ENCODE data around the gene MAGI1.

Gene MAGI1

GRCh38 chr3:65483011-65483410, 555.7 kb downstream of the MAGI1 start:
- no peak for DNase-seq (ENCODE audit: low read depth, low spot score)

GRCh38 chr3:65481085-65481484, 557.6 kb downstream of the MAGI1 start:
- DNase-seq (ENCODE audit: low read depth, low spot score): no peak
- no peak overlapping the region for H3K4me3 ChIP-seq (ENCODE audit: low read length)

More at GRCh38 chr3:65483011-65483410, 555.7 kb downstream of the MAGI1 start:
- H3K4me3 ChIP-seq (ENCODE audit: low read length): no peak overlapping the region

- DNase-seq (ENCODE audit: low read depth, low spot score): no peak
- H3K4me3 ChIP-seq (ENCODE audit: low read length): no peak overlapping the region
Measured at GRCh38 chr3:65479990-65480389, 558.7 kb downstream of the MAGI1 start.

- DNase-seq (ENCODE audit: low read depth, low spot score): no peak
- no peak overlapping the region for H3K4me3 ChIP-seq (ENCODE audit: low read length)
Measured at GRCh38 chr3:65478551-65479500, 559.9 kb downstream of the MAGI1 start.

- no peak for DNase-seq (ENCODE audit: low read depth, low spot score)
- no peak overlapping the region for H3K4me3 ChIP-seq (ENCODE audit: low read length)
Measured at GRCh38 chr3:65473736-65474135, 565.0 kb downstream of the MAGI1 start.

- no peak overlapping the region for H3K4me3 ChIP-seq (ENCODE audit: low read length)
- DNase-seq (ENCODE audit: low read depth, low spot score): no peak
Measured at GRCh38 chr3:65472501-65472900, 566.2 kb downstream of the MAGI1 start.

GRCh38 chr3:65466300-65466988, 572.3 kb downstream of the MAGI1 start:
- H3K4me3 ChIP-seq (ENCODE audit: low read length): no peak overlapping the region
- DNase-seq (ENCODE audit: low read depth, low spot score): no peak

- no peak for DNase-seq (ENCODE audit: low read depth, low spot score)
Measured at GRCh38 chr3:65449841-65450428, 588.8 kb downstream of the MAGI1 start.

GRCh38 chr3:65448120-65448519, 590.6 kb downstream of the MAGI1 start:
- H3K4me3 ChIP-seq (ENCODE audit: low read length): no peak overlapping the region
- DNase-seq (ENCODE audit: low read depth, low spot score): no peak

More at GRCh38 chr3:65449841-65450428, 588.8 kb downstream of the MAGI1 start:
- H3K4me3 ChIP-seq (ENCODE audit: low read length): no peak overlapping the region

GRCh38 chr3:65445573-65446169, 593.0 kb downstream of the MAGI1 start:
- no peak for DNase-seq (ENCODE audit: low read depth, low spot score)
- H3K4me3 ChIP-seq (ENCODE audit: low read length): no peak overlapping the region

- no peak for DNase-seq (ENCODE audit: low read depth, low spot score)
Measured at GRCh38 chr3:65444447-65444815, 594.3 kb downstream of the MAGI1 start.

GRCh38 chr3:65443739-65444446, 594.8 kb downstream of the MAGI1 start:
- H3K4me3 ChIP-seq (ENCODE audit: low read length): no peak overlapping the region
- no peak for DNase-seq (ENCODE audit: low read depth, low spot score)

More at GRCh38 chr3:65444447-65444815, 594.3 kb downstream of the MAGI1 start:
- no peak overlapping the region for H3K4me3 ChIP-seq (ENCODE audit: low read length)

GRCh38 chr3:65439641-65440284, 599.0 kb downstream of the MAGI1 start:
- no peak for DNase-seq (ENCODE audit: low read depth, low spot score)
- no peak overlapping the region for H3K4me3 ChIP-seq (ENCODE audit: low read length)

- H3K4me3 ChIP-seq (ENCODE audit: low read length): no peak overlapping the region
- no peak for DNase-seq (ENCODE audit: low read depth, low spot score)
Measured at GRCh38 chr3:65438612-65439011, 600.1 kb downstream of the MAGI1 start.

- DNase-seq (ENCODE audit: low read depth, low spot score): no peak
- no peak overlapping the region for H3K4me3 ChIP-seq (ENCODE audit: low read length)
Measured at GRCh38 chr3:65438096-65438495, 600.6 kb downstream of the MAGI1 start.

GRCh38 chr3:65436580-65436979, 602.1 kb downstream of the MAGI1 start:
- H3K4me3 ChIP-seq (ENCODE audit: low read length): no peak overlapping the region
- DNase-seq (ENCODE audit: low read depth, low spot score): no peak

GRCh38 chr3:65433480-65433879, 605.2 kb downstream of the MAGI1 start:
- H3K4me3 ChIP-seq (ENCODE audit: low read length): no peak overlapping the region

GRCh38 chr3:65432388-65433003, 606.2 kb downstream of the MAGI1 start:
- no peak overlapping the region for H3K4me3 ChIP-seq (ENCODE audit: low read length)
- DNase-seq (ENCODE audit: low read depth, low spot score): no peak

More at GRCh38 chr3:65433480-65433879, 605.2 kb downstream of the MAGI1 start:
- DNase-seq (ENCODE audit: low read depth, low spot score): no peak

All from Jurkat, Clone E6-1 (cell line).